GM11168 (cell line): Measurements from ENCODE around the gene YBX3.

Experiments
- in situ Hi-C: fragments of 300-500 bp; cut with MboI; formaldehyde crosslinking; loops from one replicate; pipeline ENCODE4 v1.12.0; 2022; ENCODE audit warnings: low sequenced_read_pairs; ENCODE audit not compliant: unreplicated experiment

The YBX3 gene

DNA sequence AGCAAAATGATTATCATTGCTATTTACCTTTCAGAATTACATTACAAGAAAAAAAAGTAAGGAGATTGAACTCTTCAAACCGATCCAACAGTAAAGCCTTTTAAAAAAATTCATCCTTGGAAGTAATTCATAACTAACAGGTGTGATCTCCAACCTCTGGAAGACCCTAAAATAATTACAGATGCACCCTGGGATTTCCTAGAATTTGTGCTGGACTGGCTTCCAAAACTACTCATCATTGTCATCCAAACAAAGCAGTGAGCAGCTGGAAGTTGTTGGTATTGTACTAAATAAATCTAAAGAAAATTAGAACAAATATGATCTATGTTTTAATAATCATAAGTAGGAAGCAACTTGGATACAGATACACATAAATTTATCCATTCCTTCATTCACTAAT, 1.9 kb upstream of the YBX3 start:
- in situ Hi-C loops = no loop called here

DNA sequence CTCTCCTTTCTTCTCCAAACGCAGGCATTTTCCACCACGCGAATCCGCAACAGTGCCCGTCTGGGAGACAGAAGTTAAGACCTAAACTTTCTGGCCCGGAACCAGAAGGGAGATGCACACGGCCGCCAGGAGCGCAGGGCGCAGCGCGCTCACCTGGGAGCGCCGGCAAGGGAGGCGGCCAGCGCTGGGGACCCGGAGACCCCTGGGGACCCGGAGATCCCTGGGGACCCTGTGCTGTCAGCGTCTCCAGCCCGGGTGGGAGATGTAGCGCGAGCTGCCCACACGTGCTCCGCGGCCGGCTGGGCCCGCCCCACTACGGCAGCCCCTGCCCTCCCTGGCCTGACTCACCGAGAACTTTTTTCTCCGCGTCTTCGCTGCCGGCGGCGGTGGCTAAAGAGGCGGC, 620 bp downstream of the YBX3 start:
- in situ Hi-C loops = no loop called here

DNA sequence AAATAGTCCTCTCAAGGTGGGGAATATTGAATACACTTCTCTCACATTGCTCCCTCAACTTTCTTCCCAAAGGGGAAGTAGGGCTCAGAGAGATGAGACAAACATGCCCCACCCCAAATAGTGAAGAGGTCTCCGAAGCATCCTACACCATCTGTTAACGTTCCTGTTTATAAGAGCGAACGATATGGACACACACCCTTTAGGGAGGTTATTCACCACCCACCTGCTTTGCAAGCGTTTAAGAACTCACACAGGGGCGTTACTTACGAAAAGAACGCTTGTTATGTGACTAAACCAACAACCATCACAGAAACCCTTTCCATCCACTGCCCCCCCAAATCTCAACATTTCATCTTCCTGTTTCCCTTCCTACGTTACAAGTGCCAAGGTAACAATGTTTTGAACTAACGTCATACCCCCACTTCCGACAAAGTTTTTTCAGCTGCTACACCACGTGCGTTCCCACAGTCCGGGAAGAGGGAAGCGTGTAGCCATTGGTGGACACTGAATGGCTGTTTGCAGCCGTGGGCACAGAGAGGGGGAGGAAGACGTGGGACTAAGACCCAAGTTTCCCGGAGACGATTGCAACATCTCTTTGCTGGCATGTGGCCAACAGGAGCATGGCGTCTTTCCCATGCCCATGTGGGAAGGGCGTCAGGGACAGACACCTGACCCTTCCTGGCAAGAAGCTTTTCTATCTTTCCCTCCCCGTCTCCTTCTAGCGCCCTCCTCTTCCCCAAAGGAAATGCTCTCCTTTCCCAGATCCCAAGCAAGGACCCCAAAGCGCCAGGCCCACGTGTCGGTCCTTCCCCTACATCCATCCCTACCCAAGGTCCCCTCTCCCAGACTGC, 1.2 kb downstream of the YBX3 start:
- in situ Hi-C loops = no loop called here

DNA sequence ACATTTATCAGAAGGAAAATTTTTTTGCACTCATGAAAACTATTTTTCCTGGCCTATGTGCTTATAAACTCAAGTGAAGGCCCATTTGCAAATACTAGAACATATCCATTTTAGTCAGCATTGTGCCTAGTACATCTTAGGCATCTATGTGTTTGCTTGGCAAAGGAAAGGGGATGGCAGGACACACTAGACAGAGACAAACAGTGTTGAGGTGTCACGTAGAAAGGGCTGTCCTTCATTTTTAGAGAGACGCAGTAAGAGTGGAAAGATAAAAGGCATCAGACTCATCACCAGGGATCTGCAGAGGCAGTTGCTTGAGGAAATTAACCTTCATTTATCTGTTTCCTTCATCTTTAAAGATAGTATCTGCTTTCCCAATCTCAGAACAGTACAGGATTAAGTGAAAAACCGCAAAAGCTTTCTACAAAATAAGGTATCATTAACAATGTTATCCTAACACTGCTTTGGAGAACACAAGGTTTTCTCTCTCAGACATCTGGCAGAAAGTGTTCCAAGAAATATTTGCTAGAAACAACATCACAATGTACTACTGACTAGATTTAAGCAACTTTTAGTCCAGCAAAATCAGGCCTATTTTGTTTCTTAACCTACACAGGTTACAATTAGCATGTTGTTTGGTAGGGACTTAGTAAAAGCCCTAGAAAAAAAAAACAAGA, 2.0 kb downstream of the YBX3 start:
- in situ Hi-C loops = no loop called here

DNA sequence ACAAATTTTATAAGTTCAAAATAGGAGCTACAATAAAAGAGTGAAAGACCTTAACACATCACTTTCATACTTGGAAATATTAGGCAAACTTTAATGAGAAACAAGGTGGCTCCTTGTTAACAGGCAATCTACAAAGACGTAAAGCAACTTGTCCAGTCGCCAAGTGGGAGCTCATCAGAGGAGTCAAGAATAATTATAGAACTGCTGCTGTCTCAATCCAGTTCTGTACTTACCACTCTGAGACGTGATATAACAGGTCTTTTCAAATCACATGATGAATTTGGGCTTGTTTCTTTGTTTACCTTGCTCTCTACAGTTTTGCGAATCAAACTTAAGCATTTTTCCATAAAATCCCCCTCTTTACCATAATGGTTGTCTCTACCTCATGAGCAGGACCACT, 3.6 kb downstream of the YBX3 start:
- in situ Hi-C loops = no loop called here

DNA sequence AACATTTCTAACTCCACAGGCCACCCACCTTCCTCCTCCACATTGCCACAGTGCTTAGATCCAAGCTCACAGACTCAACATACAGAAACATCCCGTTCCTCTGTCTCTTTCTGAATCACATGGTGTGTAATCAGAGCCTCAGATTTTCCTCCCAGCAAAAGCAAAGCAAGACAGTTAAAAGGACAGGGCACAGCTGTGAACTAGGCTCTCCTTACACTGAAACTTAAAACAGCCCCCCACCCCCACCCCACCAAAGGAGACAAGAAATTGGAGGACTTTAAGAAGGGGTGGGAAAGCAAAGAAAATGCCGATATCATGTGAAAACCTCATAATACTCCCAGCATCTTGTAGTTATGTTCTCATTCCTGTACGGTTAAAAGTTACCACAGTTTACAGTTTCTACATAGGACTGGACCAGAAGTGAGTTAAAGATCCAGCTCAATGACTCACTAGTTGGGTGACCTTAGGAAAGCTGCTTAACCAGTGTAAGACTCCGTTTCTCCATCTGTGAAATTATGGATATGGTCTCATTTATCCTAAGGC, 4.8 kb downstream of the YBX3 start:
- in situ Hi-C loops = no loop called here

DNA sequence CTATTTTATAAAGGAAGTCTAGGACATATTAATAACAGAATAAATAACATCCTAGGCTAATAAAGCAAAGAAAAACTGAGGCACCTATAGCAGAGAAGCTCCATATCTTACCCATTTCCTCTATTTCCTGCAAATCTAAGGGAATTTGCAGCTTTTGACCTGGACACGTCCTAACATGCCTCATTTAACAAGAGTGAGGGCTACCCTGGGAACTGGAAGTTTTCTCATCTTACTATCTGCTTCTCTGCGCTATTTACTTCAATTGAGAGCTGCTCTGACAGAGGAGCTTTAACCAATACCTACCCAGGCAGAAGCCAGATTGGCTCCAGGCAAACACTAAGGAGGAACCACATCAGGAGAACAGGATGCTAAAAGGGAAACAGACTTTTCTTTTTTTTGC, 5.7 kb downstream of the YBX3 start:
- in situ Hi-C loops = no loop called here

DNA sequence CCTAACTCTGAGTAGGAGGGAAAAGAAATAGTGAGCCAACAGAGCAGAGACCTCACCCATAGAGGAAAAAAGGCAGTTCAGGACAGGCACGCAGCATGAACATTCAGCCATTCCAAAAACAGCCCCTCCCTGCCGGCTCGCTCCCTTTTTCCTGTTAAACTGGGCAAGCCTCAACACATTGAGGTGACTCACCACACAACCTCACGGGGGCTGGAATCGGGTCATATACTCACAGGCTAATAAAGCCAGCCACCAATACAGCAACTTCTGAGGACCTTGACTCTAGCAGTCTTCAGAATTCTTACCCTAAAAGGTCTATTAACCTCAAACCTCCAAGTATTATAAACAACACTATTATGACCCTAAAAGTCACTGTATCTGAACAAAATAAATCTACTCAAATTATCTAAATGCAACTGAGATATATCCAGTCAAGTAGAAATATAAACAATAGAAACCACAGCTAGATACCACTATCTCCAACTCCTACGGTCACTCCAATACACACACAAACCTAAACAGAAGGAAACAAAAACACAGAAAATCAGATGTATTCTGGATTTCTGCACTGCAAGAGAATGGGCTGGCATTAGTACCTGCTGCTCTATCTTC, 6.3 kb downstream of the YBX3 start:
- in situ Hi-C loops = no loop called here

DNA sequence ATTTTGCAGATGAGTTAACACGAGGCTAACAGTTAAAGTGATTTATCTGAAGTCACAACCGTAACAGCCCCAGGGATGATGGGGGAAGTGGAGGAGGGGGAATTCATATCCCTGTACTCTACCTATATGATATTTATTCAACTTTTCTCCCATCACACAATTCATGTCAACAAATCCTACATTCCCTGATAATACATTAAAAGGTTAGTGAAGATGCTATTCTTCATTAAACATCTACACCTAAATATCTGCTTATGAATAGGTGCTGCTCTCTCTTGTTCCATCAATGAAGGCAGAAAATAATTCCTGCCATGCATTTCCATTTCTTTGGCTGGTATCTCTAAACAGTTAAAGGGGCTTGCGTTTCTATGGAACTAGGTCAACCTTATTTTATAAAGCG, 6.8 kb downstream of the YBX3 start:
- in situ Hi-C loops = no loop called here

DNA sequence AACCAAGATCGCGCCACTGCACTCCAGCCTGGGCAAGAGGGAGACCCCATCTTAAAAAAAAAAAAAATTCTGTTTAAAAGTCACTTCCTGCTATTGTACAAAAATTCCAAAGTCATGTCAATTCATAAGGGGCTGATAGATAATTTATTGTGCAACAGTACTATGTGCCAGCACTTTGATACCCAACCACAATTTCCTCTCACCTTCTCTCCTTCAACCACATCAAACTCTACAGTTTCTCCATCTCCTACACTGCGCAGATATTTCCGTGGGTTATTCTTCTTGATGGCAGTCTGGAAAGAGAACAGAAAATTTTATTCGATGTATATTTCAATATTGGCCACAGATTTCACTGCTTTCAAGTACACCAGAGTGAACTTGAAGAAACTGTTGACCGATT, 7.6 kb downstream of the YBX3 start:
- in situ Hi-C loops = no loop called here

DNA sequence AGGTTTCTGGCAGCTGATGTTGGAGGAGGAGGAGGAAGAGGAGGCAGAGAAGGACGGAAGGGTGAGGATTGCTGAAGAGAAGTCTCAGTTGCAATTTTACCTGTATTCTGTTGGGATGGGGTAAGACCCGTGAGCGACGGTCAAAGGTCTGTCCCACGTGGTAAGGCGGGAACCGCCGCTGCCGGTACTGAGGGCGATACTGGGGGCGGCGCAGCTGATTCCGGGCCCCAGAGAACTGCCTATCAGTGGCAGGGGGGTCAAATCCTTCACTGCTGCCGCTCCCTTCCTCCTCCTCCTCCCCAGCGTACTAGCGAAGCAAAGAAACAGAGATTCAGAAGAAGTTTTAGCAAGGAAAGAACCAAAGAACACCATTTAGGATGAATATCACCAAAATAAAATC, 13.3 kb downstream of the YBX3 start:
- in situ Hi-C loops = no loop called here

DNA sequence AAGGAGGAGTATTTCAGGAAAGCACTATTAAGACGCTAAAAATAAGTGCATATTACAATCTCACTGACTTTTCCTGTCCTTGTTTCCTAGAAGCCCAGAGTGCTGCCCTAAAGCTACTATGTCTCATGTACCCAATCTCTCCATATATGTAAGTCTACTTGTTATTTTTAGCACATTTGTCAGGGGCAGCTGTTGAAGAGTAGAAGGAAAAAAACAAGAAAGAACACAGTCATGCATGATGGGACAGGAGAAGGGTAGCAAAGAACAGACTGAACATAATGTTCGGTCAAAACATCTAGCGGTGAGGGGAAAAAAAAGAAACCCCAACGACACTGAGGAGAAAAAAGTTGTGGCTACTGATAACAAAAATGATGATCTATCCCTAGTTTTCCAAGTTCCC, 14.3 kb downstream of the YBX3 start:
- in situ Hi-C loops = no loop called here

DNA sequence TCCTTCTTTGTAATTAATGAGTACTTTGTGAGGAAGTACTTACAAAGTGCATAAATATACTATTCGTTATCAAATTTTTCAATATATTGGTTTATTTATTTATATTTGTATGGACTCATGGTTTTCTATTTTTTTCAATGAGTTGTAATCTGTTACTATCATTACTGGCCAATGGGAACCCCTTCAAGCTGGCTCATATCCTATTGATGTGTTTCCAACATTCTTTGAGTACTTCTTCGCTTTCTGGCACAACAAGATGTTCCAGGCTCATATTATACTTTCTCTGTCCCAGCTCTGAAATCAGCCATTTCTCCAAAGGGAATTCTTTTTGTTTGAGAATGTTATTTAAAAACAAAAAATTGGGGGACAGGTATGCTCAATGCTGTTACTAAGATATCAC, 17.5 kb downstream of the YBX3 start:
- in situ Hi-C loops = no loop called here

DNA sequence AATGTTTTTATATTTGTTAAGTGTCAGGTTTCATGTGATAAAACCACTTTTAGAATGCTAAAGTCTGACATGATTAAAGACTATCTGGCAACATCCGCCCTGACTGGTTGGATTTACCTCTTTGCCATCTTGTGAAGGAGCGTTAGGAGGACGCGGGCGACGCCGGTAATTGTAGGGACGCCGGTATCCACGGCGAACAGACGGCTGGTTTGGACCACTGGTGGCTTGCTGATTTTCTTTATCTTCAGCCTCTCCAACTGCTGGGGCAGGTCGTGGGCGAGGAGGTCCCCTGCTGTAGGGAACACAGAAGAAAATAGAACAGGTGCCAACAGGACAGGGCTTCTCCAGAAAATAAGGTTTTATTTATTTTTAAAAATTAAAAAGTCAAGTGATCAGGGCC, 21.3 kb downstream of the YBX3 start:
- in situ Hi-C loops = no loop called here

DNA sequence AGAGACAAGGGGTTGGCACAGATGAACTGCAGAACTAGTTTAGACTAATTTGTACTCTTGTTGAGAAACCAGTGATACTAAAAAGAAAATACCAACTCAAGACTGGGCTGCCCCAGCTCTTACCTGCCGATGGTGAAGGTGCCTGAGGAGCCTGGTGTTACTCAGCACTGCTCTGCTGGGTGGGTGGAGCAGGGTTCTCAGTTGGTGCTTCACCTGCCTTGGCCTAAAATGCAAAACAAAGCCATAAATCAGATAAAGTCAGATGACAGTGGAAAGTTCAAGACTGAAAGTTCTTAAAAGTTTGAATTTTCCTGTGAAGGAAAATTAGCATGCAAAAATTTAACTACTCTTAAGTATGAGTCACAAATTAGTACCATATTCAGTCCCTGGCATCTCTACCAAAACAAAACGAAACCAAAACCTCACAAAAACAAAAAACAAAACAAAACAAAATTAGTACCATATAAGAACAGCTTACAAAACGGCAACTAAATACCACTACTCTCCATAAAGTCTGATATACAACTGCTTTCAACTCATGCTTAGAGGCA, 21.9 kb downstream of the YBX3 start:
- in situ Hi-C loops = no loop called here

DNA sequence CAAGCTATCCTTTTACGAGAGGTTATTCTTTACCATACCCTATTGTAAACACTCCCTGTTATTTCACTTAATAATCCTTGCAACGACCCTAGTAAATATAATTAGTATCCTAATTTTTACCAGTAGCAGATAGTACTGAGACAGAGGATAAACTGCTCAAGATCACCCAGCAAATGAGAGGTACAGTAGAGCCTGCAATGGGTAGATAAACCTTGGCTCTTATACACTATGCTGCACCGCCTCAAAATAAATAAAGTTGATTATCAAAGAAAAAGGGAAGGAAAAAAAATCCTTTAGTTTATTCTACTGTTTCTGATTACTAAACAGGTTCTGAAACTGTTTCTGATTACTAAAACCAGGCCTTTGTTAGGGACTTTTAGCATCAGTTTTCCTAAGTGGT, 22.5 kb downstream of the YBX3 start:
- in situ Hi-C loops = no loop called here

DNA sequence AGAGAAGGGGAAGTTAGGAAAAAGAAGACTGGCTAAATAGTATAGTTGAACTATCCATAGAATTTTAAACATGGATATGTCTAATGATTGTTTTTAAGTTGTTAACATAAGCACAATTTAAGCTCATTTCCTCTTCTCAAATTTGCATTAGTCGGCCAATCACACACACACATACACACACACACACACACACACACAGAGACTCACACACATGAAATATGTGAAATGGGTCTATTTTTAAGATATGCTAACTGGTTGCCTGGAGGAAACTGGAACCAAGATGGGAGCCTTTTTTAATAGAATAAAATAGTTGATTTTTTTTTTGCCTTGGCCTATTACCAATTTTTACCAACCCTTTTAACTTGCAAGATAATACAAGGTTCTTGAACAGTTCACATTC, 25.3 kb downstream of the YBX3 start:
- in situ Hi-C loops = no loop called here

DNA sequence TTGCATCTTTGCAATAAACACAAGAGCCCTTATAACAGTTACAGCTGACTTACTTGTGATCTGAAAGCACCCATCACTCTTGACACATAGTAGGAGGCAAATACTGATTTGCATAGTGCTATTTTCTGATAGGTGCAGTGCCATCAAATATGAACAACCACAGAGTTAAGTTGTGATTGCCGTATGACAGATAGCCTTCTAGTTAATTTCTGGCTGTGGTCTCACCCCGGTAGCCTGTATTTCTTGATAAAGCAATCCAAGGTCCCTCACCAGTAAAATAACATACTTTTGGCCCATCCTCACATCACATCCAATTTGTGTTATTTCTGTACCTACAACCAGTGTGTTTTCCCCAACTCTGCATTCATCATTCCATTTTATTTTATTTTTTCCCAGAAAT, 26.0 kb downstream of the YBX3 start:
- in situ Hi-C loops = no loop called here

DNA sequence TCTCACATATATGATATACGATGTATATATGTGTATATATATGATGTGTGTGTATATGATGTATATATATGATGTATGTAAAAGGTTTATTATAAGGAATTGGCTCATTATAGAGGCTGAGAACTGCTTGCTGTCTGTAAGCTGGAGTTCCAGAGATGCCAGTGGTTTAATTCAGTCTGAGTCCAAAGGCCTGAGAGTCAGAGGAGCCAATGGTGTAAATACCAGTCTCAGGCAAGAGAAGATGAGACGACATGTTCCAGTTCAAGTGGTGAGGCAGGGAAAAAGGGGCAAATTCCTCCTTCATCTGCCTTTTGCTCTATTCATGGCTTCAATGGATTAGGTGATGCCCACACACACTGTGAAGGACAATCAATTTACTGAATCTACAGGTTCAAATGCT, 32.2 kb downstream of the YBX3 start:
- in situ Hi-C loops = no loop called here

DNA sequence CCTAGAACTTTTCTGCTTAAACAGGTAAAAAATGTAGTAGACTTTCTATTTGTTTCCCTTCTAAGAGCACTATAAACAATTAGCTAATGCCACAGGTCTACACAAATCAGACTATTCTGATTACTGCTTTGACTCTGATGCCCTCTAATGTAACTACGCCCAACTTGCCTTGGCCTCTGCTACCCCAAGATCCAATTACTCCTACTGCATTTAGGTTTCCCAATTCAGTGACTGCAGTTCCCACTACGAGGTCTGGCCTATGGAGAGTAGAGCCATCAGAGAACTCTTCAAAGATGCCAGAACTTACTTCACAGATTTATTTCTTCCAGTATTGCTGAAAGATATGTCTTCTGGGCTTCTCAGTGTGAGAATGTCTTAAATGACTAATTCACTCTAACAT, 34.0 kb downstream of the YBX3 start:
- in situ Hi-C loops = no loop called here

DNA sequence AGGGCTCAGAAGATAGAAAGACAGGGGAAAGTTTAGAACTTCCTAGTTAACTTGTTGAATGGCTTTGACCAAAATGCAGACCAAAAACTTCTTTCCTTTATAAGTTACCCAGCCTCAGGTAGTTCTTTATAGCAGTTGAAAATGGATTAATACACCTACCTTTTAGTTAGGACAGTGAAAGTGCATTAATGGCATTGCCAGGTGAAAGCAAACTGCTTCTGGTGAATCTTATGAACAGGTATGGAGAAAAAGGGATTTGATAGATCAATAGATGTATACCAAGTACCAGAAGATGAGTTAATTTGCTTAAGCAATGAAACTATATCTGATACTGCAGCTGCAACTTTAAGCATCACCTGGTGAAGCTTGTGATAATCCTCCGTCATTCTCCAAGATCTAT, 35.1 kb downstream of the YBX3 start:
- in situ Hi-C loops = no loop called here
